DLD1 (cell line): ENCODE measurements around the gene WSCD1.

Experiments used
- in situ Hi-C: cut with HindIII; loops from 2 replicates; pipeline ENCODE4 v1.10.0; 2017; ENCODE audit warnings: low sequenced_read_pairs

WSCD1 gene

DNA sequence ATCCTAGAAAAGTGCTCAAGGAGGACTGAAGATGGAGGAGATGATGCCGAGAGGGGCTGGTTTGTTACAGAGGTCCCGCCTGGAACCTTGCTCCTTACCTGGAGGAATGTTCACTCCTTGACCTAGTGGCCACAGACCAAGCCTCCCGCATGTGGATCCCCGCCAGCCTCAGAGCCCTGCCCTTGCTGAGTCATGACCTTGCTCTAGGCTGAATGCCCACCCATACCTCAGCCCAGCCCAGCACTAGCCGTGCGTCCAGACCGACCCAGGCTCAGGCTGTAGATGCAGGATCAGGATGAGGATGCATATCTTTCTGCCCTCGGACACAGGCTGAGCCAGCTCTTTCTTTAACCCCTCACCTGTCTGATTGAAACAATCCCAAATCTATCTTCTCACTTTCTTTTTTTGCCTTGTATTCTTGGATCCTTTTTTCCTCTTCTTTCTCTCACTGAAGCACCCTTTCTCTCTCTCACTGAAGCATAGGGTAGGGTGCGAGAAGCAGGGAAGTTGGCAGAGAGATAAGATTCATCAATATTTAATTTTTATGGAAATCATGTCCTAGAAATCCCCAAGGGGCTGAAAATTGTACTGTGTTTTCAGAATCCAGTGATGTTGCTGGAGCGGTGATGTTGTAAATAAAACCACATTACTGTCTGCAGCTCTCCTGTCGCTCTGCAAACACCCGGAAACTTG lies 34.9 kb downstream of the WSCD1 start:
- in situ Hi-C loops, result no loop called here

DNA sequence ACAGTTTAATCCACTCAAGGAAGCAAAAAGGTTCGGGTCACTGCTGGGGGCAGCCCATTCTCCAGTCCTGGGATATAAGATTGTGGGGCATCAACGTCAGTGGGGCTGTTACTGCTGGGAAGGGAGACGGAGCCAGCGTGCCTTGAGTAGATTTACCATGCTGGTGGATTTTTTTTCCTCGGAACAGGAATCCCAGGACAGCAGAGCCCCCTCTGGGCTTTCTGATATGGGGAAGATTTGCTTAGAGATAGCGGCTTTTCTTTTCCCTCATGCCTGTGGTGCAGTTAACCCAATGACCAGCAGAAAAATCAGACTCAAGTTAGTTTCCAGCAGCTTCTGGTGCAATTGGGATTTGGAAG lies 35.4 kb downstream of the WSCD1 start:
- in situ Hi-C loops, result no loop called here

- in situ Hi-C loops, result no loop called here
Observed at GRCh38 chr17:6106212-6106611, 36.0 kb downstream of the WSCD1 start.

DNA sequence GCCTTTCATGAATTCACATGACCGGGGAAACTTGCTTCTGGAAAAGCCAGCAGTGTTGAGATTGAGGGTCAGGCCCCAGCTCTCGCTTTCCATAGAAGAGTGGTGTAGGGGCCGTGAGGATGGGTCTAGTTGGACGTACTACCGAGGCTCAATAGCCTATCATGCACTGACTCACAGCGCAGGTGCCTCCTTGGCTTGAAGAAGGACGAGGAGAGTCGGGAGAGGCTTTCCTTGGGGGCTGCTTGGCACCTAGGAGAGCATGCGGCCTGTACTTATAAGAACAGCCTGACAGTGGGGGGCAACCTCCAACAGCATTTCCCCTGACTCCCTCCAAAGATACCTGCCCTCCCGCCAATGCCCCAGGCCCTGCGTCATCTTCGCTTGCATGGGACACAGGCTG lies 37.6 kb downstream of the WSCD1 start:
- in situ Hi-C loops, result no loop called here

DNA sequence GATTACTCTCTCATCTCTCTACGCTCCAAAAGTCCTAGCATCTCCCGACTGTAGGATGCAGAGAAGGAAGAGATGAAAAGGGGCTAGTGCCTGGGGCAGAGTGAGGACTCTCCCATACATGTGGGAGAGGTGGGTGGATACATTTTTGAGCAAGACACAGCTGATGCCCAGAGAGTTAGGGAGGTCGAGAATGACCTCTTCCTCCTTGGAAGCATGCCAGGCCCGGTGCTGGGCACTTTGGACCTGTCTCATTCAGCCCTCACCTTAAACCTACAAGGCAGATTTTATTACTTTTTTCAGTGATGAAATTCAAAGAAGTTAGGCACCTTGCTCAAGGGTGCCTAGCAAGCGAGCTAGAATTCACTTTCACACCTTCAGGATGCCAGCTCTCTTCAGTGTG lies 38.2 kb downstream of the WSCD1 start:
- in situ Hi-C loops, result no loop called here

GRCh38 chr17:6108987-6109386 lies 38.8 kb downstream of the WSCD1 start:
- in situ Hi-C loops, result no loop called here

GRCh38 chr17:6109536-6109935 lies 39.4 kb downstream of the WSCD1 start:
- in situ Hi-C loops, result no loop called here

DNA sequence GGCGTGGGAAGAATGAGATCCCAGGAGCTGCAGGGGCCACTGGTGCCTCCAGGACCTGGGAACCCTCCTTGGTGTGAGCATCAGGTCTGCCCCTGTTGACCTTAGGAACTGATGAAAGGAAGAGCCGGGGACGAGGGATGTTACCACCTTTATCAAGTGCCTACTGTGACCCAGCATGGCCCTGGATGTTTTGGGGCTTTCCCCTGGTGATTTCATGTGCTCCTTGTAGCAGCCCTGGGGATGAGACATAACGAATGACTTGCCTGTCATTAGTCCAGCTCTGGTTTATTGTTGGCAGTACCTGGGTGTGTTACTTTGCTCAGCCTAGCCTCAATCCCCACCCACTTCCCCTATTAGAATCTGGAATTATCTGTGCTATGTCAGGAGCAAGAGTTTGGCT lies 39.9 kb downstream of the WSCD1 start:
- in situ Hi-C loops, result no loop called here

- in situ Hi-C loops, result no loop called here
Observed at GRCh38 chr17:6110592-6110991, 40.4 kb downstream of the WSCD1 start.

DNA sequence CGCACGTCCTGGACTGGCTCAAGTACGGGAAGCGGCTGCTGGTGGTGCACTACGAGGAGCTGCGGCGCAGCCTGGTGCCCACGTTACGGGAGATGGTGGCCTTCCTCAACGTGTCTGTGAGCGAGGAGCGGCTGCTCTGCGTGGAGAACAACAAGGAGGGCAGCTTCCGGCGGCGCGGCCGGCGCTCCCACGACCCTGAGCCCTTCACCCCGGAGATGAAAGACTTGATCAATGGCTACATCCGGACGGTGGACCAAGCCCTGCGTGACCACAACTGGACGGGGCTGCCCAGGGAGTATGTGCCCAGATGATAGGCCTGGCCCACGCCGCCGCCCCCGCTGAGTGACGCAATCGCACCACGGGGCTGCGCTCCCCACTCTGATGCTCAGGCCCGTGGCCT lies 50.2 kb downstream of the WSCD1 start:
- in situ Hi-C loops, result no loop called here

GRCh38 chr17:6124856-6125255 lies 54.7 kb downstream of the WSCD1 start:
- in situ Hi-C loops, result no loop called here

DNA sequence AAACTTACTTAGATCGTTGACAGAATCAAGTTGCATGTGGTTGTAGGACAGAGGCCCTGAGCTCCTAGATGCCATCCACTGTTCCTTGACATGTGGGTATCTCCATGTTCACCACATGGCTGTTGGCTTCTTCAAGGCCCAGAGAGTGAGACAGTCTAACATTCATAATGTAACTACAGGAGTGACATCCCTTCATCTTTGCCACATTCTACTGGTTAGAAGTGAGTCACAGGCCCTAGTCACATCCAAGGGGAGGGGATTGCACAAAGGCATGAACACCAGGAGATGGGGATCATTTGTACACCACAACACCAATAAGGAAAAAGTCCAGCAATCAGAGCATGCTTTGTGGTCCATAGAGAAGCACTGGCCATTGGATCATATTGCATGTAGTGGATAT lies 56.6 kb downstream of the WSCD1 start:
- in situ Hi-C loops, result no loop called here

DNA sequence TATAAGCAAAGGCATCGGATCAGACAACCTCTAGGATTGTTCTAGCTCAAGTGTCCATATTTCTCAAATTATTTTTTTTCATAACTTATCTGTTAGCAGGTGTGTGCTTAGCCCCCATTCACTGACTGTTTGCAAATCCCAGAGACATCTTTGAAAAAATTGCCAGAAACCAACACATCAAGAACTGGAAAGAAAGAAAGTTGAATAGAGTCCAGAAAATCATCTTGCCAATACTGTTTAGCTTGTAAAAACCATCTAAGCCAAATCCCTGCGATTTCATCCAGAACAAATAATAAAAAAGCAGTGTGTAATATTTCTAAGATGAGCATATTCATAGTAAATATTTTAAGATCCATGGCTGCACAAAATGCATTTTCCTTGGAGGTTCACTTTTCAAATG lies 64.5 kb downstream of the WSCD1 start:
- in situ Hi-C loops, result no loop called here

- in situ Hi-C loops, result no loop called here
Observed at GRCh38 chr17:6135236-6135635, 65.1 kb downstream of the WSCD1 start.

DNA sequence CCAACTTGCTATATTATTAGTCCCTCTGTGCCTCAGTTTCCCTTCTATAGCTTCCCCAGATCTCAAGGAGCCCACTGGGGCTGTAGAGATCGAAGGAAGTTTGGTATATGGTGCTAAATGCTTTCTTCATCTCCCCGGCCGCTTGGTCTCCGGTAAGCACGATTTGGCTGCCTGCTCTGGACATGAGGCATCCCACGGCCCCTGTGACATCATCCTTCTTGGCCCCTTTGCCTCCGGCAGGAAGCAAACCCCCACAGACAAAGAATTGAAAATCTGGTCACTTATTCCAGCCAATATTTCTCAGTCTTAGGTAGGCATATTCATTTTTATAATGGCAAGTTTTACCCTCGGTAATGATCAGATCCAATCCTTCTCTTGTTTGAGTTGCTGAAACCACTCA lies 65.8 kb downstream of the WSCD1 start:
- in situ Hi-C loops, result no loop called here

GRCh38 chr17:6137716-6138502 lies 67.7 kb downstream of the WSCD1 start:
- in situ Hi-C loops, result no loop called here

- in situ Hi-C loops, result no loop called here
Observed at GRCh38 chr17:6138761-6139446, 68.7 kb downstream of the WSCD1 start.

DNA sequence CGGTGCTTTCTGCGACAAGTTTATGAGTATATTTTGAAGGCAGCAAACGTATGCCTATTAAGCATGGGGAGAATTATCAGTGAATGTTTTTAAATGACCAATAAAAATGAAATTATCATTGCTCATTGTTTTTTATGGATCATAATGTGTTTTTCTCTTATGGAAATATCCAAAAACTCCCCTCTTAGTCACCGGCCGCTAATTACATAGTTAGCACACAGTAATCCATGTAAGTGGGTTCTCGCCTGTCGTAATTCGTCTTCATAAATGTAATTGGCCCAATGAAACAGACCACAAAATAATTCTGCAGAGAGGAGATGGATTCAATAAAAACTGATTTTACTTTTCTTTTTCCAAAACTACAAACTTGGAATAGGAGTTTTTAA lies 69.3 kb downstream of the WSCD1 start:
- in situ Hi-C loops, result no loop called here

DNA sequence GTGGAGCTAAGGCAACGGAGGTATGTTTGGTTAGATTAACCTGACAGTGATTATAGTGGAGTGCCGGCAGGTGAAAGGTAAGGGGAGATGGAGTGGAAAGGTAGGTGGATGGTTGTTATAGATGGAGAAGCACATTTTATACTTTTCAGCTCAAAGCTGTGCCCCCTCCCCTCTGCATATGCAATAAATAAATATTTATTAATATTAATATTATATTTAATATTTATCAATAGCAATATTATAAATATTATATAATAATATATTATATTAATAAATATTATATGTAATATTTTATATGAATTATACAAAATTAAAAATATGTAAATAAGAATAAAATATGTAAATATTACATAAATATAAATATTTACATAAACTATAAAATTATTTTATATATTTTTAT lies 70.0 kb downstream of the WSCD1 start:
- in situ Hi-C loops, result no loop called here

DNA sequence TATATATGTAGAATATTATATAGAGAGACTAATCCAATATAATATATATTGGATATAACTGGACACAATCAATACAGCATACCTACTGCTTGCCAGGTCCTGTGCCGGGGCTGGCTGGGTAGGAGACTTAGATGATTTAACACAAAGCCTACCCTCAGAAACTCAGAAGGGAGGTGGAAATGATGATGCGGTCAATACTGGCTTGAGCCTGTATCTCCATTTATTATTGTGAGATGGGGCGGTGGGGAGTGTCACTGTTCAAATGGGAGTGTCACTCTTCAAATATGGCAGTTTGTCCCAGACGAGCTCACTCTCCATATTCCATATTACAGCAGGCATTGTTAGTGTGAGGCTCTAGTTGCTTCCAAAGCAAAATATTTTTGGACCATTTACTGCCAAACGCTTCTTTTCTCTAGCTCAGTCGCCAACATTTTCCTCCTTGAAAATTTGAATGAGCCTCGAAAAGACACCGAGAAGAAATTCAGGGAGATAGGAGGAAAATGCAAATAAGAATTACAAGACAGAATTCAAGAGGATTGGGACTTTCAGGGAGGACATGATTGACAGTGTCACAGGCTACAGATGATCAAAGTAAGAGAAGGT lies 70.7 kb downstream of the WSCD1 start:
- in situ Hi-C loops, result no loop called here

DNA sequence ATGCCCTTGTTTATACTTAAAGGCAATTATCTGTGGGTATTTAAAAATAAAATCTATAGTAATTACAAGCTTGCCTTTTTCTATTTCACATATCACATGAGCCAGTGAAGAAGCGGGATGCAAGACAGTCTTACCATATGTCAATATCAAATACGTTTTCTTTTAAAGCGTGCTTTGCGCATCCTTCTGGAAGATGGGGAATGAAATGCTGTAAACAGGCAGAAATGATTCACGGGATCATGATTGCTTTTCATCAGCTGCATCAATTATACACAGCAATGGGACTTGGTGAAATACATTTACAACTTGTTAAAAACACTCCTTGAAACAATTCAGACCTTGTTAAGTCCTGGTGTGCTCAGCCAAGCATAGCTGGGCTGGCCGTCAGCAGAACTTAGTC lies 72.5 kb downstream of the WSCD1 start:
- in situ Hi-C loops, result no loop called here

DNA sequence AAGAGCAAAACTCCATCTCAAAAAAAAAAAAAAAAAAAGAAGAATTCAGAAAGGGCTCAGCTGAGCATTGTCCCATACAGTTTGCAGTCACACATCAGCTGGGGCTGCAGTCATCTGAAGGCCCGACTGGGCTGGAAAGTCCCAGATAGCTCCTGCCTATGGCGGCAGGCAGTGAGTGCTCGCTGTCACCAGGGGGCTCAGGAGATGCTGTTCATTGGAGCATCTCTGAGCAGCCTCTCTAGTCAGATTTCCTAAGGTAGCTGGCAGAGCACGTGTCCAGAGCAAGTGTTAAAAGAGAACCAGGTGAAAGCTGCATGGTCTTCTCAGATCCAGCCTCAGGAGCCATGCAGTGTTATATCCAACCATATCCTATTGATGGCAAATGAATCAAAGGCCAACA lies 75.8 kb downstream of the WSCD1 start:
- in situ Hi-C loops, result no loop called here
